ENCODE data around the gene TPST2.

TPST2 gene

DNA sequence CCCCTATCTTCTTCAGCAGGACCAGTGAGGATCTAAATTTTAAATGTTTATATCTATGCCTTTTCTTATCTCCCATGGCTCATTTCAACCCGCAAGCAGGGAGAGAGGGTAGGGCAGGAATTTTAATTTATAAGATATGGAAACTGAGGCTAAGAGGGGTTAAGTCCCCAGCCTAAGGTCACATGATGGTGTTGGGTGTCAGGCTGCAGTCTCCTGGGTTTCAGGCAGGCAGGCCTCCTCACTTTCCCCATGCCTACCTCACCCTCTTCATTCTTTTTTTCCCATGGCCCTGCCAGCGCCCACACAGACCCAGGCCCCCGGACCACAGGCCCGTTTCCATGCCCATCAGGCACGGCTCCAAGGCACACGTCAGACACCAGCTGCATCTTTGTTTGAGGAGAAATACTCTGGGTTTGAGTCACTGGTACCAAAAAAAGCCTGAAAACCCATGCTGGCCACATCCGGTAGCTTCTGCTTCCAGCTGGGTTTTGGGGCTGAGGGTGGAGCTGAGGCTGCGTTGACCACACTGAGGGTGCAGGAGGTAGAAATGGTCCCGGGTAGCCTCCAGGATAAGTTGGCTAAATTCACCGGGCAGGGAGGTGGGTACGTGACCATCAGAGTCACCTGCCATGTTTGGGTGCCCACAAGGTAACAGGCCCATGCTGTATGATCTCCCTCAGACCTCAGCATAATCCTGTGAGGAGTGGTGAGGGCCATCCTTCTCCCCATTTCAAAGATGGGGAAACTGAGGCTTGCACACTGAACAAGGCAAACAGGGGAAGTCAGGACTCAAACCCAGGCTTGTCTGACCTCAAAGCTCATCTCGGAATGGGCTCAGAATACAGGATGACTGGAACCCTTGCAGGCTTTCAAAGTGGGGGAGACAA, 20.4 kb upstream of the TPST2 start:
- DNase-seq = no peak

DNA sequence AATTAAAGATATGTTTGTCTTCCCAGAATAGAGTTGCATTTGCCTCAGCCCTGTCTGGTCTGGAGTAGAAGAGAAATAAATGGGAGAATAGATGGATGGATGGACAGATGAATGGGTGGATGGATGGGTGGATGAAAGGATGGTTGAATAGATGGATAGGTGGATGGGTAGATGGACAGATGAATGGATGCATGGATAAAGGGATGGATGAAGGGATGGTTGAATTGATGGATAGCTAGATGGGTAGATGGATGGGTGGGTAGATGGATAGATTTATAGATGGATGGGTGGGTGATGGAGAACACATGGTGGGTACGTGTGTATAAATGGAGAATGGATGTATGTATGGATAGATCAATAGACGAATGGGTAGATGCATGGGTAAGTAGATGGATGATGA, 19.4 kb upstream of the TPST2 start:
- DNase-seq = no peak

DNA sequence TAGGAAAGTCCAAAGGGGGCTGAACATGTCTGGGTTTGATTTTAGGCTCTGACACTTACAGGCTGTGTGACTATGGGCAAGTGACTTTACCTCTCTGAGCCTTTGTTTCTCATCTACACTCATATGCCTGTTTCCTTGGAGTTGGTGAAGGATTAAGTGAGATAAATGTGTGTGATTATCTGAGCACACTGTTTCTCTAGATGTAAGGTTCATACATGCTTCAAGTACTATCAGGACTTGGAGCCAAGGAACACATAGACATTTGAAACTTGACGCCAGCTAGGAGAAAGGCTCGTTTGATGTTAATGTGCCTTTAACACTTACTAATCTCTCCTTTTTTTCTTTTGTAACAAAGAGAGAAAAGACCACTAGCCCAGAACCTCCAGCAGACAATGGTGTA, 18.2 kb upstream of the TPST2 start:
- DNase-seq = no peak

DNA sequence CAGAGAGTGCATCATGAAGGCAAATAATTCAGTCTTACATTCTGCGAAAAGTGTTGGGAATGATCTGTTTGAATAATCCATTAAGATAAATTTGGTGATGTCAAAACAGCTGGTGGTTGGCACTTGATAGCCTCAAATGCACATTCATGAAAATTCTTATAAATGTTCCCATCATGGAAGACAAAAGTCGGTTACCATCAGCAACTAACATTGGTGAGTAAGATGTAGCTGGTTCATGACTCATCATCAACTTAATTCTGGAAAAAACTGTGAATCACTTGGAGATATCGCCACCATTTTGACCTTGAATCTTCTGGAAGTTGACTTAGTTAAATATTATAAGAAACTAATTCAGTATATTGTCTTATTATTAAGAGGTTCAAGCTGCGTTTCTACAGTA, 16.7 kb upstream of the TPST2 start:
- DNase-seq = no peak

DNA sequence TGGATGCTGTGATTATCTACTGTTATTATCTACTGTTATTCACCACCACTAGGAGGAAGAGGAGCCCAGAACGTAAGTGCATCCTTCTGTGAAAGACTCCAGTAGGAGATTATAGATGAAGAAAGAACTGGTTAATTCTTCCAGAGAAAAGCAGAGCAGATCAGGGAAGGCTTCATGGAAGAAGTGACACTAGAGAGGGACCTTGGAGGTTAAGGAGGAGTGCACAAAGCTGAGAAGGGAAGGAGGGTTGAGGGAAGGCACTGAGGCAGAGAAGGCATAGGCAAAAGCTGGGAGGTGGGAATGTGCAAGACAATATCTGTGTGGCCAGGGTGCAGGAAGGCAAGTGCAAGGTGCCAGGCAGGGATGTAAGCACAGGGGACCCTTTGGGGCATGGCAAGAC, 14.4 kb upstream of the TPST2 start:
- no peak for DNase-seq

DNA sequence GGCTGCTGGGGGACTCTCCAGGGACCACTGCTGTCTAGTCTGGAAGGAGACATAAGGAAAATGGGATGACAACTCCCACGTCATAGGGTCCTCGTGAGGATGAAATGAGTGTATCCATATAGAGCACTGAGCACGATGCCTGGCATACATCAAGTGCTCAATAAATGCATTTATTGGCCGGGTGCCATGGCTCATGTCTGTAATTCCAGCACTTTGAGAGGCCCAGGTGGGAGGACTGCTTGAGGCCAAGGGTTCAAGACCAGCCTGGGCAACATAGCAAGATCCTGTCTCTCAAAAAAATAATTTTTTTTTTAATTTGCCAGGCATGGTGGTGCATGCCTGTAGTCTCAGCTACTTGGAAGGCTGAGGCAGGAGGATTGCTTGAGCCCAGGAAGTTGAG, 12.2 kb upstream of the TPST2 start:
- no peak for DNase-seq

DNA sequence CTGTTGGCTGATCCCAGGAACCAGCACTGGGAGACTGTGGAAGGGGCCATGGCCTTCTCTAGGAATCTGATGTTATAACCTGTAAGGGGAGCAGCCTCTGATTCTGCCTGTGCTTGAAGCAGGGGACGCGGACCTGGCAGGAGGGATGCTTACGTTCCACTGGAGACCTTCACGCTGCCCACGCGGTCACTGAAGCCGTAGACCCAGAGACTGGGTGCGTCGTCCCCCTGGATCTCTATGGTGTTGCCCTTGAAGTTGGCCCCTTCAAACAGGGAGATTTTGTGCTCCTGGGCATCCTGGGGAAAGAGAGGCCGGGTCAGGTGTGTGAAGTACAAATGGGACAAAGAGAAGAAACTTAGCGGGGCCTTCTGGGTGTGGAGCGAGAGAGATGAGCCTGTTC, 11.8 kb upstream of the TPST2 start:
- no peak for DNase-seq

DNA sequence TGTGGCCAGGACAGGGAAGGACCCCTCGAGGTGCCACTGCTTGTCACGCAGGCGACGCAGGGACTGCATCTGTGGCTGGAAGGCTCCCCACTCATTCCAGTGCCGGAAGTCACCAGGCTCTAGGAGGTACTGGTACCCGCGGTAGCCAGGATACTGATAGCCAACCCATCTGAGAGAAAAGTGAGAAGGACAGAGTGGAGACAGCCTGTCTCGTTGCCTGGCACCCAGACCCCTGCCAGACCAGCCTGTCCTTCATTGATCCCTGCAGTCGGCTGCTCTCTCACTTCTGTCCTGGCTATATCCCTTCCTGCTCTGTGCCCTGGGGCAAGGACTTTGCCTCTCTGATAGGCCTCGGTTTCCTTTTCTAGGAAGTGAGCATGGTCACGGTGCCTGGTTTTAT, 9.6 kb upstream of the TPST2 start:
- no peak for DNase-seq

DNA sequence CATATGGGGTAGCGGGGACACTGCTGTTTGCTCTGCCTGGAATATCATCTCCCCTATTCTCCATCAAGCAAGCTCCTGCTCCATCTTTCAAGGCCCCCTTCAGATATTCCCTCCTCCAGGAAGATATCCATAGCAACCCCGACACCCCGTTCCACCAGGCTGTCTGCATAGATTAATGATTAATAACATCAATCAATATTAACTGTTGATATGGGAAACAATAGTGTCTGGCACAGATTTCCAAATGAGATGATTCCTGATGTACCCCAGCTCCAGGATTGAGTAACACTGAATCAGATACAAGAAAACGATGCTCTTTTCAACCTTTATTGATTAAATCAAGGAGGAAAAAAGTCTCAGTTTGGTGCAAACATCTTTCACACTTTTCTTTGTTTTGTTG, 7.5 kb upstream of the TPST2 start:
- no peak for DNase-seq

DNA sequence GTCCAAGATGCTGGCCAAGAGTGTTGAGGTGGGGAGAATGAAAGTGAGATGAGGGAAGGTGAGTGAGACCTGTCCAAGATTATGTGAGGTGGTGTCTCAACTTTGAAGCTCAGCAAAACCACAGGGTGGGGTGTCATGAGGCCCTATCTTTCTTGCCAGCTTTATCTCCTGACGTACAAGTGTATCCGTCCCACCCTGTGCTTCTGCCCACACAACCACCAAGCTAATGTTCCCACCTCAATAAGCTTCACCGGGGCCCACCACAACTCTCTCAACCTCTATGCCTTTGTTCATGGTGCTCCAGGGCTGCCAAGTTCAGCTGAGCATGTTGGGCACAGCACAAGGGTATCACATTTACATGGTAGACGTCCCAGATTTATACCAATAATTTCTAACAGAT, 7.1 kb upstream of the TPST2 start:
- DNase-seq = no peak

DNA sequence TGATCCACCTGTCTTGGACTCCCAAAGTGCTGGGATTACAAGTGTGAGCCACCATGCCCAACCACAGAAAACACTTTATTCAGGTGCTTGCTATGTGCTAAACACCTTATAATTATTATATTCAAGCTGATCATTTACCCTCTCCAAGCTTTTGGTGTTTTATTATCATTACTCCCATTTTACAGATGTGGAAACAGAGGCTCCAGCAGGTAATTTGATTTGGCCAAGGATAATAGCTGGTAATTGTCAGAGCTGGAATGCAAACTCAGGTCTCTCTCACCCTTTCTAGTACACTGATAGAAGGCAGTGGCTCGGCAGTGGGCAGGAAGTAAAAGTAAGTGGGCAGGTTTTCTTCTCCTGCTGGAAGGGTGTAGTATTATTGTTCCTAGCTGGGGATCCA, 3.8 kb upstream of the TPST2 start:
- DNase-seq = no peak

DNA sequence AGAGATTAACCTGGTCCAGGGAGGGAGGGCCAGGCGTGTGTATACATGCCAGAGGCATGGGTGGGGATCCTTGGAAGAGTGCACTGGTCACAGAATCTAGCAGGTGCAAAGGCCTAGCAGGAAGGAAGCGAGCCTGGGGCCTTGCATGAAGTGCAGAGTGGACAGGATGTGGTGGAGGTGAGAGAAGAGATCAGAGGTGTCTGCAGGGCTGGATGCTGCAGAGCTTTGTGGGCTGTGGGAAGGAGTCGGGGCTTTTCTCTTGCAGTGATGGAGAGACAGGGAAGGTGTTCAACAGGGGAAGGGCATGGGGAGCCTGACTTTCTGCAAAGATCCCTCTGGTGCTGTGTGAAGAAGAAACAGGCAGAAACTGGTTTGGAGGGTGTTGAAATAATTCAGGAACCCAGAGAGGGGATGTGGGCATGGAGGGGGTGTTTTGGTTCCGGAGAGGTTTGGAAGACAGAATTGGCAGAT, 2.5 kb upstream of the TPST2 start:
- DNase-seq = no peak

DNA sequence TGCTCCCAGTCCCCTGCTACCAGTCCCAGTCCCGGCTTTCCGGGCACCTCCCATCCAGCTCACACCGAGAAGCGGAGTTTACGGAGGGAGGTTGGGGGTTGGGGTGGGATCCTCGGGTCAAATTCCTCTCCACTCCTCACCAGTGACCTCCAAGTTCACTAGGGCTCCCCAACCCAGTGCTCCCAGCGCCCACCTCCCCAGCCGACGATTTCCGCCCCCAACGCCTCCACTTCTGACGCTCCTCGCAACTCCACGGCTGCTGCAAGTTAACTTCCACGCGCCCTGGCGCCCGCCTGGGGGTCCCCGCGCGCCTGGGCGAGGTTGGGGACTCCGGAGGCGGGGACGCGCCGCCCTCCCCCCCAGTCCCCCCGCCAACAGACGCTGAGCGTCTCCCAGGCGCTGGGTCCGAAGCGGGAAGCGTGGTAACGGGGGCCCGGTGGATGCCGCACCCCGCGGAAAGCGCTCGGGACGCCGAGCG, 526 bp downstream of the TPST2 start:
- DNase-seq = peak; percentile 42

DNA sequence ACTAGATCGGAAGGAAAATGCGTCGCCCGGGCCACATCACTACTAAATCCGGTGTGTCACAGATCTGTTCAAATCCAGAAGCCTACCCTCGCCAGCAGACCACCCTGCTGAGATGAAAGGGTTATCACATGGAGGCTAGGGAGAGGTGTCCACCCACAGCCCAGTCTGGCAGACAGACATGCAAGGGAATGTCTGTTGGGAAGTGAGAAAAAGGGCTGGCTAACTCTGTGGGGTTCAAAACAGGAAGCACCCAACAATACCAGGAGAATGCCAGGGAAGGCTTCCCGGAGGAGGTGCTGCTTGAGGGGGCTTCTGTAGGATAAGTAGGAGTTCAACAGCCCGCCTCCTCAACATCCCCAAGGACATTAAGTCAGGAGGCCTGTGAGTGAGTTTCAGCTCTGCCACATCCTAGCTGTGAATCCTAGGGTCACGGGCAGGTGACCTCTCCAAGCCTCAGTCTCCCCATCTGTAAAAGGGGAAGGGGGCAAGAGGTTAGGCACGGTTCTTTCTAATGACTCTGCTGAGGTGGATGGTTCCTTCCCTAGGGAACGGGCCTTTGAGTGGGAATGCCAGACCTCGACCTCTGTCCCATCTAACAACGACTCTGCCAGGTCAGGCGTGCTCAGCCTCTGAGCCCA, 1.1 kb downstream of the TPST2 start:
- no peak for DNase-seq

DNA sequence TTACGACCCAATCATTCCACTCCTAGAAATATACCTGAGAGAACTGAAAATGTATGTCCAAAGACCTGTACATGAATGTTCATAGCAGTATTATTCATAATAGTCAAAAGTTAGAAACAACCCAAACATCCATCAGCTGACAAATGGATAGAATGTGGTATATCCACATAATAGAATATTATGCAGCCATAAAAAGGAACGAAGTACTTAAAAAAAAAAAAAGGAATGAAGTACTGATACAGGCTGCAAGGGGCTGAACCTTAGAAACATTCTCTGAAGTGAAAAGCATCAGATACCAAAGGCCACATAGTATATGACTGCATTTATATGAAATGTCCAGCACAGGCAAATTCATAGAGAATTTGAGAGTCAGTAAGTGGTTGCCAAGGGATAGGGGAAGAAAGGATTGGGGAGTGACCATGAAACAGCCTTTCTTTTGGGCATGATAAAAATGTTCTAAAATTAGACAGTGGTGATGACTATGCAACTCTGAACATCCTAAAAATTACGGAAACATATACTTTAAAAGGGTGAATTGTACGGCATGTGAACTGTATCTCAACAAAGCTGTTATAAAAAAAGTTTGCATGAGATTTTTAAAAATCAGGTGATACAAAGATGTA, 1.8 kb downstream of the TPST2 start:
- DNase-seq = no peak

DNA sequence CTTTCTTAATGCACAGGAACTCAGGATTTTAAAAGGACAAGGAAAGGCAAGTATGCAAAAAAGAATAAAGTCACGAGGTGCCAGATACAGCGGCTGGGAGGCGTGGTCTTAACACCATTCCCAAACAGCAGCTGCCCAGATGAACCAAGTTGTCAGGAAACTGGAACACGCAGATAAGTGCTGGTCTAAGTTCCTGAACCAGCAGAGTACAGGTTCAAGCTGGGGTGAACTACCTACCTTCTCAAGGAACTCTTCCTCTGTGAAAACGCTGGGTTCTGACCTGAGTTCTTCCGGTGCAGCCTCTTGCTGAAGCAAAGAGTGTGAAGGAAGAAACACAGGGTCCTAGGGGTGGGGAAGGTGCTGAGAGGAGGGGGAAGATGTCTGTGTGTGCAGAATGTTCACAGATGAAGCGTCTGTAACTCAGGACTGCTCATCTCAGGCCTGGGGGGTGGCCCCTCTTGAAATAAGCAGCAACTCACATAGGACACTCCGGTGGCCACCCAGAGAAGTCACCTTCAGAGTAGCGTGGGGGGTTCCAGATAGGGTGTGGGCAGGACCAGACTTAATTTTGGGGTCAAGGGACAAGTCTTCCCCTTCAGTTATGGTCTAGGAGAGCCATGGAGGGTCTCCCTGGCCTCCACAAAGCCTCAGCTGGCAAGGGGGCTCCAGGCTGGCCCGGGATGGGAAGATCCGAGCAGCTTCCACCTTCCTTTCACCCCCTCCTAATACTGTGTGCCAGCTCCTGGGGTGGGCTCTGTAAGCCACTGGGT, 3.2 kb downstream of the TPST2 start:
- DNase-seq = no peak

DNA sequence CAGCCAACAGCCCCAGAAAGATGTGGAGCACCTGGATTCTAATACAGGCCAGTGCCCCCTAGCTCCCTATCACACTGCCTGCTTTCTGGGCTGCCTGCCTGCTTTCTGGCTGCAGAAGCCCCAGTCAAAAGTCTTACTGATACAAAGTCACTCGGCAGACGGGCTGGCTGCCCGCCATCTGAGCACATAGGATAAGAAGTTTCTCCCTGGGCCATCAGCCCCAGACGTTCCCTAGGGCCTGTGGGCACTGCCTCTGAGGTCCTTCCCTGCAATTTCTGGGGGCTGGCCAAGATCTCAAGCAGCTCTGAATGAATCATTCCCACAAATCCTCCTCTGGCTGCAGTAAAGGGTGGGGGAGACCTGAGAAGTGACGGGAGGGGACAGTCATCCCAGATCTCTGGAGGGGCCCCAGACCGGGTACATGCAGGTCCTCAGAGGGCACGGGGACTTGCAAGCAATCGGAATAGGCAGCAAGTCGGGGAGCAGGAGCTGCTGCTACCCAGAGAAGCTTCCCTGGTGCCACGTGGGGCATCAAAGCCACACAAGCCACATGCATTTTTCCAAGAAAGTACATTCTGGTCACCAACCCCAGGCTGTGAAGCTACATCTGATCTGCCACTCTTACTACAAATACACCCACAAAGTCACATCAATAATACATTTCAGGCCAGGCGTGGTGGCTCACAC, 4.7 kb downstream of the TPST2 start:
- DNase-seq = no peak

DNA sequence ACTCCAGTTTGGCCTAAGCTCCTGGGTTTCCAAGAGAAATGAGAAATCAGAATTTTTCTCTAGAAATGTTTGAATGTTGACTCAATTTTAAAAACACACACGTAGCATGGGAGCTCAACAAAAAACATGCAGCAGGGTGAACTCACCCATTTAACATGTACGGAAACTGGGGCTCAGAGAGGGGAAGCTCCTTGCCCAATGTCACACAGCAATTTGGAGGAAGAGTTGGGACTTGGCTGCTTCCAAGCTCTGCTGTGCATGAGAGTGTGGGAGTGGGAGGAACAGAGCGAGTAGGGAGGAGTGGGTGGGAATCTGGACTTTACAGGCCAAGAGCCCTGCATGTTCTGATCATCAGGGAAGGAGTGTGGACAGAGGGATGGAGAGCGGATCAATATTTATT, 5.9 kb downstream of the TPST2 start:
- DNase-seq = no peak

DNA sequence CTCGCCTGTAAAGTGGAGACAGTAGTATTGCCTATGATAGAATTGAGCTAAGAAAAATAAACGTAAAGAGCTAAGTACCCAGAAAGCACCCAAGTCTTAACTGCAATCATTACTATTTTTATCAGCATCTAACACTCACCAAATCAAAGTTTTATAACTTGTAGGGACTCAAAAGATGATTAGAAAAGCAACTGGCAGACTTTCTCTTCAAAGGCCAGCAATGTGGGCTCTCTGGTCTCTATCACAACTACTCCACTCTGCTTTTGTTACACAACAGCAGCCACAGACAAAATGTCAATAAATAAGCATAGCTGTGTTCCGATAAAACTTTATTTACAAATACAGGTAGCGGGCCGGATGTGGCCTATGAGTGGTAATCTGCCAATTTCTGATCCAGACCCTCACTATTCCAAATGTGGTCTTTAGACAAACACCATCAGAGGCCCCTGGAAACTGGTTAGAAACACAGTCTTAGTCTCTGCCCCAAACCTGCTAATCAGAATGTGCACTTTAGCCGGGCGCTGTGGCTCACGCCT, 8.2 kb downstream of the TPST2 start:
- no peak for DNase-seq

DNA sequence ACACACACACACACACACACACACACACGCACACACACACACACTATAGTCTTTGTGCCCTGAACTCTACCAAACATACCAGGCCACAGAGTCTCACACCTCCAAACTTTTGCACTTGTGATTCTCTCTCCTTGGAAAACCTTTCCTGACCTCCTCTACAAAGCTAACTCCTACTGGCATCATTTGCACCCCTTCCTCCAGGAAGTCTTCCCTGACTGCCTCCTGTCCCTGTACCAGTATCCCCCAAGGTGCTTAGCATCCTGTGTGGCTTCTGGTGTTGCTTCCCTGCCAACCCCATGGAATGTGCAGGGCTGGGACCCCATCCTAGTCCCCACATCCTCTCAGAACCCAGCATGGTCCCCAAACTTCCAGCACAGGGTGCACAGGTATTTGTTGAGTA, 8.9 kb downstream of the TPST2 start:
- DNase-seq = no peak

DNA sequence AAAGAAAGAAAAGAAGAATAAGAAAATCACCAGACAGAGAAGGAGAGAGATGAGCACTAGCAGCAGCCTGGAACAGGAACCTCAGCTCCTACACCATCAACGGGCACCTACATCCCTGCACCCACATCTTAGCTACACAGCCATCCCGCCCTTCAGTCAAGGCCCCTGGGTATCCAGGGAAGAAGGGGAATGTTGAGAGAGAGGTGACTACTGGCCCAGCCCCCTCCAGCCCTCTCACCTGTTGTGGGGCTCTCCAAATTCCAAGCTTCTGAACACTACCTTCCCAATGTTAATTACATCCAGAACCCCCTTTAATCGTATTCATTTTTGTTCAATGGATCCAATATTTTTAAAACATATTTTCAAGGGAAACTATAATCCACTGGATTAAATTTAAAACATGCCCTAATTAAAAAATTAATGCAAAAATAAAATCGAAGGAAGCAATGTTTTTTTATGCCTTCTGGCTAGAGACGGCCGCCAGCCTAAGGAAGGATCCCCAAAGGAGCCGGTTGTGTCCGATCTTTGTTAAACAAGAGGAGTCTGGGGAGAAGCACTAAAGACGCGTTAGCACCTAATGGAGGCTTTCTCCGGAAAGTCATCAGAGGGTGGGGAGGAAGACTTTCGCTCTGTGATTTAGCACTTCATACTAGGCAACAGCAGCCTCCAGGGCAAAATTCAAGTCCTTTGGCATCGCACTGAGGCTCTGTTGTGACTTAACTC, 9.5 kb downstream of the TPST2 start:
- no peak for DNase-seq

Data from activated naive CD4-positive, alpha-beta T cell treated with anti-CD3 and anti-CD28 coated beads, Interleukin-2, amount 50 U/mL, for 16 hours (primary cell).